Activated gamma-delta T cell treated with anti-CD3 and anti-CD28 coated beads, Interleukin-2, amount 50 U/mL, for 16 hours (primary cell): ENCODE results near the gene PLEKHA4.
"Not testable (repeated sequence)": the region's sequence is repeated elsewhere in the genome, so short reads cannot be mapped to it uniquely, and the experiment has no call there.

Source experiments
- DNase-seq: peaks from one replicate; pipeline ENCODE4 v3.0.0-alpha.2; 2020; ENCODE audit warnings: low read depth

PLEKHA4 gene

GRCh38 chr19:48866692-48867091 lies 1.7 kb downstream of the PLEKHA4 start:
- no peak for DNase-seq

- DNase-seq, result no peak
Observed at GRCh38 chr19:48862827-48863226, 5.6 kb downstream of the PLEKHA4 start.

- no peak for DNase-seq
Observed at GRCh38 chr19:48861313-48861712, 7.1 kb downstream of the PLEKHA4 start.

GRCh38 chr19:48859711-48860572 lies 8.5 kb downstream of the PLEKHA4 start:
- DNase-seq, result no peak

GRCh38 chr19:48858984-48859710 lies 9.3 kb downstream of the PLEKHA4 start:
- DNase-seq, result peak; percentile 64

- no peak for DNase-seq
Observed at GRCh38 chr19:48856921-48857320, 11.5 kb downstream of the PLEKHA4 start.

GRCh38 chr19:48854103-48854502 lies 14.3 kb downstream of the PLEKHA4 start:
- DNase-seq, result no peak

- DNase-seq, result no peak
Observed at GRCh38 chr19:48853483-48853882, 14.9 kb downstream of the PLEKHA4 start.

- no peak for DNase-seq
Observed at GRCh38 chr19:48852292-48852691, 16.1 kb downstream of the PLEKHA4 start.

GRCh38 chr19:48846659-48847058 lies 21.8 kb downstream of the PLEKHA4 start:
- DNase-seq, result not testable (repeated sequence)

GRCh38 chr19:48845384-48845783 lies 23.0 kb downstream of the PLEKHA4 start:
- DNase-seq, result no peak

- no peak for DNase-seq
Observed at GRCh38 chr19:48844472-48844871, 23.9 kb downstream of the PLEKHA4 start.

GRCh38 chr19:48842789-48843162 lies 25.6 kb downstream of the PLEKHA4 start:
- DNase-seq, result peak; percentile 42

- no peak for DNase-seq
Observed at GRCh38 chr19:48841571-48841970, 26.8 kb downstream of the PLEKHA4 start.

- no peak for DNase-seq
Observed at GRCh38 chr19:48841047-48841446, 27.4 kb downstream of the PLEKHA4 start.

GRCh38 chr19:48837687-48838086 lies 30.7 kb downstream of the PLEKHA4 start:
- no peak for DNase-seq

GRCh38 chr19:48837051-48837524 lies 31.3 kb downstream of the PLEKHA4 start:
- peak; percentile 73 for DNase-seq

GRCh38 chr19:48836089-48837017 lies 32.1 kb downstream of the PLEKHA4 start, which contains the start of gene HSD17B14:
TSS of gene HSD17B14 (minus strand) at chr19:48836491. CDS start at chr19:48836411, 80 bp downstream.
- DNase-seq, result no peak

- DNase-seq, result peak; percentile 89
Observed at GRCh38 chr19:48835734-48836088, 32.7 kb downstream of the PLEKHA4 start.

- no peak for DNase-seq
Observed at GRCh38 chr19:48833977-48834376, 34.4 kb downstream of the PLEKHA4 start.

- DNase-seq, result no peak
Observed at GRCh38 chr19:48833049-48833448, 35.4 kb downstream of the PLEKHA4 start.

- DNase-seq, result no peak
Observed at GRCh38 chr19:48830965-48831364, 37.5 kb downstream of the PLEKHA4 start.
